Activated naive CD4-positive, alpha-beta T cell (primary cell): ENCODE results near the gene AKT2.
"Not testable (repeated sequence)": the region's sequence is repeated elsewhere in the genome, so short reads cannot be mapped to it uniquely, and the experiment has no call there.

ENCODE experiments used
- DNase-seq, 4 experiments: peaks; one replicate each; lab custom pipeline; 2025; lab: John Stamatoyannopoulos, UW

Gene AKT2

DNA sequence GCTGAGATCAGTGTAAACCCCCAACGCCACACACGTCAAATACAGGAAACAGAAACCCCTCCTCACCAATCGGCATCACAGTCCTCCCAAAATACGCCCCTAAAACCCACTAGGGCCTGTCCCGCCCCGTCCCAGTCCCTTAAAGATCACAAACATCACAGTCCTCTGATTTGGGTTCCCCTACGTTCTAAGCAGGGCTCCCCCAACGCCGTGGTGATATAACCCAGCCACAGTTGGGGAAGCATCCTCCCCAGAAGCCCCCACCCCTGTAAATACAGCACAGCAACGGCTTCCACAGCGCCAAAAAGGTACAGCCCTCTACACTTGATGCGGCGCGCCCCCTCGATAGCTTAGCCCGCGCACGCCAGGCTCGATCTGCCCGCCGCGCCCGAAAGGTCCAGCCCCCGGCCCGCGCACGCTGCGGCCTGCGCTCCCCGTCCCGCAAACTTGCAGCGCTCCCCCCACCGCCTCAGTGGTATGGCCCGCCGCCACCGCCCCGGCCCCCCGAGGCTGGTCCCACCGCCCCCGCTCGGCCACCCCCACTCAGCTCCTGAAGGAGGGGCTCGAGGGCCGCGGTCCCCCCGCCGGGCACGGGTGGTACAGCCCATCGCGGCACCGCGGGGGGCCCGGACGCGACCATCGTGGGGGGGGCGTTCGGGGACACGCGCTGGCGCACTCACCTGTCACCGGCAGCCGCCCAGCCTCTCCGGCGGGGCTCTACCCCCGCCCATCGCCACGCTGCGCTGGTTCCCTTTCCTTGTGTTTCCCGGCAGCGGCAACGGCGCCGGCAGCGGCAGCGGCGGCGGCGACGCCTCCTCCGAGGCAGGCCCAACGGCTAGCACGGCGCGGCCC is at the start of gene AKT2:
Gene AKT2, minus strand, starts transcription at position 845 of the 852 bp plus-strand sequence. CDS start 20,078 bp downstream, outside the sequence.
- DNase-seq: peak; percentile 46 to 87 (median 68)

DNA sequence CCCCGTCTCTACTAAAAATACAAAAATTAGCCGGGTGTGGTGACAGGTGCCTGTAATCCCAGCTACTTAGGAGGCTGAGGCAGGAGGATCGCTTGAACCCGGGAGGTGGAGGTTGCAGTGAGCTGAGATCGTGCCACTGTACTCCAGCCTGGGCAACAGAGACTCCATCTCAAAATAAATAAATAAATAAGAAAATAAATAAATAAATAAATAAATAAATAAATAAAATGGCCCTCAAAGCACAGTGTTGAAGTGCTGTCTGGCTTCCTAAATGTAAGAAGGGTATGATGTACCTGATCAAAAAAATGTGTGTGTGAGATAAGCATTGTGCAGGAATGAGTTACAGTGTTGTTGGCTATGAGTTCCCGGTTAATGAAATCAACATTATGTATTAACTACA is 47.9 kb upstream of the AKT2 start:
- DNase-seq: not testable (repeated sequence)

DNA sequence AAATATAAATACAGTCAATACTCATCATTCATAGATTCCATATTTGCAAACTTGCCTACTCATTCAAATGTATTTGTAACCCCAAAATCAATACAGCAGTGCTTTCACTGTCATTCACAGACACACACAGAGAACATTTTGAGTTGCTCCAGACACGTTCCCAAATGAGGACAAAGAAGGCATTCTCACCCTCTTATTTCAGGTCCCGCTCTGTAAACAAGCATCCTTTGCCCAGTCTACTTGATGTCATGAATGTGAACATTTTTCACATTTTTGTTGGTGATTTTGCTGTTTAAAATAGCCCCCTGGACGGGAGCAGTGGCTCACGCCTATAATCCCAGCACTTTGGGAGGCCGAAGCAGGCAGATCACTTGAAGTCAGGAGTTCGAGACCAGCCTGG is 47.5 kb upstream of the AKT2 start:
- no peak for DNase-seq

DNA sequence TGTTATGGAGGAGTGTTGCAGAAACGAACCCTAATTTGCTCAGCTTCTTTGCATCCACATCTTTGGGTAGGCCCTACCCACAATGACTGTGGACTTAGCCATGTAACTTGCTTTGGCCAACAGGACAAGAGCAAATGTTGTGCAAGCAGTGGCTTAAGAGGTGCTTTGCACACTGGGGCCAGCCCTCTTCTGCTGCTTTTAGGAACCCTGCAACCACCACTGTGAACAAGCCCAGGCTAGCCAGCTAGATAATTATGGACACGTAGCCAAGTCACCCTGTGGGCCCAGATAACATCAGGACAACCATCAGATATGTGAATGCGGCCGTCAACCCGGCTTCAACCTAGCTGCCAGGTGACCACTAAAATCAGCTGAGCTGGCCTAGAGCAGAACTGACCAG is 45.9 kb upstream of the AKT2 start:
- DNase-seq: no peak

DNA sequence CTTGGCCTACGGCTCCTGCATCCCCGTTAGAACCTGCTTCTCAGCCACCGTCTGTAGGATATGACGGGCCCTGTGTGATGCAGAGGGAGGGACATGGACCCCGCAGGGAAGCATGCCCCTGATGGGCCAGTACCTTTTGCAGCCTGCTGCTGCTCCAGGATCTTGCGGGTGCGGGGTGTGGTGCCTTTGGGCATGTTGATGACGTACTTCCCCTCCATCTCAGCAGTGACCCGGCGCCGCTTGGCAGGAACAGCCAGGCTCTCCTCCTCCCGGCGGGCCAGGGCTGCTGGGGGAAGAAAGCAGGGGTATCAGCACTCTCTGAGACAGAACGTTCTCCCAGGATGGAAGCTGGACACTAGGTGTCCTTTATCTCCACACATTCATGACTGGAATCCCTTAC is 41.1 kb upstream of the AKT2 start:
- no peak for DNase-seq

GRCh38 chr19:40323705-40324104 is 38.6 kb upstream of the AKT2 start:
- no peak for DNase-seq

GRCh38 chr19:40322951-40323615 is 37.9 kb upstream of the AKT2 start:
- DNase-seq: no peak

- no peak for DNase-seq
Measured at GRCh38 chr19:40322271-40322610, 37.1 kb upstream of the AKT2 start.

GRCh38 chr19:40321566-40322270 is 36.6 kb upstream of the AKT2 start:
- DNase-seq: no peak

DNA sequence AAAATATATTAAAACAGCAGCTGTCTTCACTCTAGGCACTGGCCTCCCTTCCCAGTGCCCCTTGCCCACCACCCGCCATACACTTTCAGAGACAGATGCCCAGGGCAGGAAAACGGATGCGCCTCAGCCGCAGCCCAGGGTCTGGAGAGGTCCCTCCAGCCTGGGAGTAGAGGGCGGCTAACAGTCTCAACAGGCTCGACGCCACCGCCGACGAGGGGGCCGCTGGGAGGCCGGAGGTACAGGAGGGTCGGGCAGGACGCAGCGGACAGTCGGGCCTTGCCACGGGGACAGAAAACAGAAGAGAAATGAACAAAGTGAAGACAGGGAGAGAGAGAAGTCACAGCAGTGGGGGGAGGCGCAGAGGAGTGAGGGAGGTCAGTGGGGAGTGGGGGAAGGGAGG is 35.9 kb upstream of the AKT2 start:
- no peak for DNase-seq

DNA sequence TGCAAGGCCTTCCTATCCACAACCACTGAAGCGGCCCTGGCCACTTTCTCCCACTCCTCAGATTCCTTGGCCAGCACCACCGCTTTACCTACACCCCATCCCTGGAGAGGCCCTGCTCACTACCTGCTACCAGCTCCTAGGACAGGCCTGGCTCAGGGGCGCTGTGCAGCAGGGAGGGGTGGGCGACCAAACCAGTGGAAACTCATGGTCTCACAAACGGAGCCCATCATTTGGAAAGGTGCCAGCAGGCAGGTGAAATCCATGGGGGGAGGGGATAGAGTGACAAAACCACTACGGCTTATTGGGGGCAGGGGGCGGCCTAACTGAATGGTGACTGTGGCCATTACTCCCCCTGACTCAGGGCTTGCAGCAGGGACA is 35.4 kb upstream of the AKT2 start:
- no peak for DNase-seq

DNA sequence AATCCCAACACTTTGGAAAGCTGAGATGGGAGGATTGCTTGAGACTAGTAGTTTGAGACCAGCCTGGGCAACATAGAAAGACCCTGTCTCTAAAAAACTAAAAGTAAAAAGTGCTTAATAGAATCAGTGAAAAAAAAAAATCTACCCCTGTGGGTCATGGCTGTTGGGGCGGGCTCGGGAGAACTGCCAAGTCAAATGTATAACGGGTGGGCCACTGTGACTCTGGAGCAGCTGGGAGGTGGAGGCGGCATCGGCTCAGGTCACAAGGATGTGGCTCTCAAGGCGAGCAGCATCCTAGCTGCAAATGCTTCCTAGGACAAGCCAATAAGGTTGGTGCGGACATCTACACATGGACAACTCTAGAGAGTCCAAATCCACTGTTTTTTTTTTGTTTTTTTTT is 32.2 kb upstream of the AKT2 start:
- no peak for DNase-seq

DNA sequence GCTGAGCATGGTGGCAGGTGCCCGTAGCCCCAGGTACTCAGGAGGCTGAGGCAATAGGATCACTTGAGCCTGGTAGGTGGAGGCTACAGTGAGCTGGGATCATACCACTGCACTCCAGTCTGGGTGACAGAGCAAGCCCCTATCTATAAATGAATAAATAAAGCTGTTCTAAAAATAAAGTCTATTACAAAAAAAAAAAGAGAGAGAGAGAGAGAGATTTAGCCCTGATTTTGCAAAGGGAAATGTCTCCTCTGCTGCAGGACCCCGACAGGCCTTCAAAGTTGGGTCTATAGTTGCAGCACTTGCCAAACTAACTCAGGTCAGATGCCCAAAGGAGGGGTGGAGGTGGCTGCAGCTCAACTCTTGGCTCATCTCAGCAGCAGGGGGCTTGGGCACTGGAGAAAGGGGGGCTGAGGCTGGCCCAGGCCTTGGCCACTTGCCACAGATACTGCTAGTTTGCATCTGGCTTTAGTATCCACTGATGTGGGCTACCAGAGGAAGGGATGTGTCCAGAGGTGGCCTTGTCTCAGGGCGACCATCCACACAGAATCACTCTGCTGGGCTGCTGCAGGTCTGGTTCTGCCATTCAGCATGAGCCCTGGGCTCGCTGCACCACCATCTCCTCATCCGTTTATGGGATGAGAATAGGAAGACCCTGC is 30.8 kb upstream of the AKT2 start:
- no peak for DNase-seq

DNA sequence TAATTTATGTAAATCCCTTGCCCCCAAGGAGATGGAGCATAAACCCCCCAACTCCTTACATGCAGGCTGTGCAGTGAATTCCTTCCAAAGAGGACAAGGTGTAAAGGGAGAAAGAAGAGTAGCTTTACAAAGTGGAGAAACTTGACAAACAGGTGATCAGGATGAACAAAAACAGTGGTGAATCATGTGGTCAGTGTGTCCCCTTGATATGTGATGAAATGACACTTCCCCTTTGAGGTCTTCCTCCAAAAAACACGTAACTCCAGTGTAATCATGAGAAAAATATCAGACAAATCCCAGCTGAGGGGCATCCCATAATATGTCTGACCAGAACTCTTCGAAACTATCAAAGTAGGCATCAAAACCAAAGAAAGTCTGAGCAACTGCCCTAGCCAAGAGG is 29.5 kb upstream of the AKT2 start:
- no peak for DNase-seq

DNA sequence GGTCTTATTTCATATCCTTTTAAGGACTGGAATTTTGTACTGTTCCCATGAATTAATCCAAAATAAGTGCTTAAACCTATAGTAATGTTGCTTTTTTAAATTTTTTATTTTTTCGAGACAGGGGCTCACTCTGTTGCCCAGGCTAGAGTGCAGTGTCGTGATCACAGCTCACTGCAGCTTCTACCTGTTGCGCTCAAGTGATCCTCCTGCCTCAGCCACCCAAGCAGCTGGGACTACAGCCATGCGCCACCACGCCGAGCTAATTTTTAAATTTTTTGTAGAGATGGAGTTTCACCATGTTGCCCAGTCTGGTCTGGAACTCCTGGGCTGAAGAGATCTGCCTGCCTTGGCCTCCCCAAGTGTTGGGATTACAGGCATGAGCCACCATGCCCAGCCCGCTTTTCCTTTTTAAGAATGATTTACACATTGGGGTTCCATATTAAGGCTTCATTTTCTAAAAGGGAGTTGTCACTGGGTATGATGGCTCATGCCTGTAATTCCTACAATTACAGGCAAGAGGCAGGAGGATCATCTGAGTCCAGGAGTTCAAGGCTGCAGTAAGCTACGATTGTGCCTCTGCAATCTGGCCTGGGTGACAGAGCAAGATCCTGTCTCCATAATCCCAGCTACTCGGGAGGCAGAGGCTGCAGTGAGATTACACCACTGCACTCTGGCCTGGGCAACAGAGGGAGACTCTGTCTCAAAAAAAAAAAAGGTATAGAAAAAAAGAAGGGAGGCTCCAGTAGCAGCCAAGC is 28.3 kb upstream of the AKT2 start:
- DNase-seq: no peak

DNA sequence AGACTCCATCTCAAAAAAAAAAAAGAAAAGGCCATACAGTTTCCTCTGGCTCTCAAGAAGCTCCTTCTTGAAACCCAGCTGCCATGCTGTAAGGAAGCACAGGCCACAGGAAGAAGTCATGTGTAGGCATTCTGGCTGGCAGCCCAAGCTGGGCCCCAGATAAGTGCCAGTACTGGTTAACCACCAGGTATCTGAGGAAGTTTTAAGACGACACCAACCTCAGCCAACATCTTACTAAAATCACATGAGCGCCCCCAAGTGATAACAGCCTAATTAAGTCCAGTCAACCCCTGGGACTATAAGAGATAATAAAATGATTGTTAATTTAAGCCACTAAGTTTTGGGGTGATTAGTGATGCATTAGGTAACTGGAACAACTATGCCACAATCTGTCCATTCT is 27.4 kb upstream of the AKT2 start:
- no peak for DNase-seq

DNA sequence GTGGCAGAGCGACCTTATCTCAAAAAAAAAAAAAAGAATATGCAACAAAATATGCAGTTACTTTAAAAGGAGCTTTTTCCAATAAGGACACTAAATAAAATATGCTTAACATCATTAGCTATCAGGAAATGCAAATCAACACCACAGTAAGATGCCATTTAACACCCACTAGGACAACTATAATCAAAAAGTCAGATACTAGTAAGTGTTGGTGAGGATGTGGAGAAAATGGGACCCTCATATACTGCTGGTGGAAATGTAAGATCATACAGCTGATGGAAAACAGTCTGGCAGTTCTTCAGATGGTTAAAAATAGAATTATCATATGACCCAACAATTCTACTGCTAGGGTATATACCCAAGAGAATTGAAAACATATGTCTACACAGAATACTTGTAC is 24.5 kb upstream of the AKT2 start:
- no peak for DNase-seq

DNA sequence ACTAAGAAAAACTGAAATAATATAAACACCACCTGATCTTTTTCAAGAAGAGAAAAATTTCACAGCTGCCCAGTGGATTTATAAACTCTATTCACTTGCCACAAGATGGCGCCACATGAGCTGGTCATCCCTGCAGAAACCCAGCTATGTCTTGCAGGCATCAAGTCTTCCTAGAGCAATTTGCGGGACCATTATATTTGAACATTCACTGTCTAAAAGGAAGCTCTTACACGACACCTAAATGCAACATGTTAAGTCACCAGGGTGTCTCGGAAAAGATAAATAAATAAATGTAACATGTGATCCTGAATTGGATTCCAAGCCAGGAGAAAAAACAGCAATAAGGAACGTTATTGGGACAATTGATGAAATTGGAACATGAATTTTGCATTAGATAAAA is 20.3 kb upstream of the AKT2 start:
- DNase-seq: peak; percentile 14 to 63 (median 32)

- DNase-seq: no peak
Measured at GRCh38 chr19:40304306-40304705, 19.2 kb upstream of the AKT2 start.

DNA sequence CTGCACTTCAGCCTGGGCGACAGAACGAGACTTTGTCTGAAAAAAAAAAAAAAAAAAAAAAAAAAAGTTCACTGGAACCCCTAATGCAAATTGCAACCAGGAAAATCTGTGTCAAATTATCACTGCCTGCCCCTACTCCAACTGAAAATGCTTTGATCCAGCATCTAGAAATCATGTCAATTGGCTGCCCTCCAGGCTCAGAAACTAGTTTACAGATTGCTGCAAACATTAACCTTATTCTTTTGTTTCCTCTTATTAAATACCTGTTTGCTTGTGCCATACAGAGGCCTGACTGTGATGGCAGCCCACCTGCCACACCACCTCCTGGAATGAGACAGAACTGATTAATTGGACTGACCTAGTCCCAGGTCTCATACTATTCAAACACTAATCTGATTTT is 18.6 kb upstream of the AKT2 start:
- DNase-seq: no peak

- DNase-seq: no peak
Measured at GRCh38 chr19:40302224-40303011, 17.3 kb upstream of the AKT2 start.
